Loucy (cell line): ENCODE results near the gene TEKT3.

Experiments
- H2AFZ ChIP-seq: fragments of 200-600 bp; sonication (generic); 2 replicates; pipeline ENCODE4 v1.6.0; 2016; ENCODE audit warnings: antibody characterized with exemption, mild to moderate bottlenecking, low read length, moderate library complexity
- H3F3A ChIP-seq: fragments of 200-600 bp; 2 replicates; pipeline ENCODE4 v1.6.0; 2016; ENCODE audit warnings: antibody characterized with exemption, low read depth, mild to moderate bottlenecking
- H3K27me3 ChIP-seq: fragments of 200-600 bp; sonication (generic); 2 replicates; pipeline ENCODE4 v1.6.1; 2014; ENCODE audit warnings: low read length, mild to moderate bottlenecking; ENCODE audit not compliant: insufficient read depth, poor library complexity, severe bottlenecking
- H3K36me3 ChIP-seq: fragments of 200-600 bp; sonication (generic); 2 replicates; pipeline ENCODE4 v1.6.1; 2016; ENCODE audit warnings: low read length; ENCODE audit not compliant: insufficient read depth
- H3K4me1 ChIP-seq: fragments of 200-600 bp; sonication (generic); 2 replicates; pipeline ENCODE4 v1.5.1; 2014; ENCODE audit warnings: low read length, mild to moderate bottlenecking; ENCODE audit not compliant: insufficient read depth, poor library complexity, severe bottlenecking
- H3K4me2 ChIP-seq: fragments of 200-600 bp; sonication (generic); 2 replicates; pipeline ENCODE4 v1.6.0; 2014; ENCODE audit warnings: antibody characterized with exemption, low read length, low read depth, mild to moderate bottlenecking; ENCODE audit not compliant: poor library complexity, severe bottlenecking
- H3K4me3 ChIP-seq: fragments of 200-600 bp; sonication (generic); 2 replicates; pipeline ENCODE4 v1.5.1; 2014; ENCODE audit warnings: low read length, mild to moderate bottlenecking, mixed read lengths; ENCODE audit not compliant: poor library complexity, severe bottlenecking
- H3K79me2 ChIP-seq: fragments of 200-600 bp; sonication (generic); 2 replicates; pipeline ENCODE4 v1.6.1; 2014; ENCODE audit warnings: low read length; ENCODE audit not compliant: insufficient read depth
- H3K9ac ChIP-seq: fragments of 200-600 bp; sonication (generic); 2 replicates; pipeline ENCODE4 v1.6.0; 2014; ENCODE audit warnings: mild to moderate bottlenecking, low read depth, low read length, moderate library complexity; ENCODE audit not compliant: poor library complexity, severe bottlenecking
- H3K9me2 ChIP-seq: fragments of 200-600 bp; sonication (generic); replicated peaks from 2 replicates; pipeline ENCODE4 v1.6.1; 2016; ENCODE audit warnings: low read depth, low read length, mixed read lengths
- H3K9me3 ChIP-seq: fragments of 200-600 bp; sonication (generic); 2 replicates; pipeline ENCODE4 v1.6.1; 2014; ENCODE audit warnings: mild to moderate bottlenecking, antibody characterized with exemption, low read length, low read depth; ENCODE audit not compliant: insufficient read depth
- H4K20me1 ChIP-seq: fragments of 200-600 bp; sonication (generic); 2 replicates; pipeline ENCODE4 v1.6.0; 2014; ENCODE audit warnings: antibody characterized with exemption, low read length, mild to moderate bottlenecking; ENCODE audit not compliant: insufficient read depth, poor library complexity, severe bottlenecking
- EZH2phosphoT487 ChIP-seq: fragments of 200-600 bp; IDR thresholded peaks from 2 replicates; pipeline ENCODE4 v1.6.1; 2018; ENCODE audit warnings: antibody characterized with exemption, mild to moderate bottlenecking, moderate library complexity, borderline replicate concordance
- TF ChIP-seq, protein P1 (sequence below): fragments of 200-600 bp; sonication (generic); conservative IDR thresholded peaks from 2 replicates; pipeline ENCODE4 v1.5.1; 2014; ENCODE audit warnings: mild to moderate bottlenecking, antibody characterized with exemption, low read length

The TEKT3 gene

DNA sequence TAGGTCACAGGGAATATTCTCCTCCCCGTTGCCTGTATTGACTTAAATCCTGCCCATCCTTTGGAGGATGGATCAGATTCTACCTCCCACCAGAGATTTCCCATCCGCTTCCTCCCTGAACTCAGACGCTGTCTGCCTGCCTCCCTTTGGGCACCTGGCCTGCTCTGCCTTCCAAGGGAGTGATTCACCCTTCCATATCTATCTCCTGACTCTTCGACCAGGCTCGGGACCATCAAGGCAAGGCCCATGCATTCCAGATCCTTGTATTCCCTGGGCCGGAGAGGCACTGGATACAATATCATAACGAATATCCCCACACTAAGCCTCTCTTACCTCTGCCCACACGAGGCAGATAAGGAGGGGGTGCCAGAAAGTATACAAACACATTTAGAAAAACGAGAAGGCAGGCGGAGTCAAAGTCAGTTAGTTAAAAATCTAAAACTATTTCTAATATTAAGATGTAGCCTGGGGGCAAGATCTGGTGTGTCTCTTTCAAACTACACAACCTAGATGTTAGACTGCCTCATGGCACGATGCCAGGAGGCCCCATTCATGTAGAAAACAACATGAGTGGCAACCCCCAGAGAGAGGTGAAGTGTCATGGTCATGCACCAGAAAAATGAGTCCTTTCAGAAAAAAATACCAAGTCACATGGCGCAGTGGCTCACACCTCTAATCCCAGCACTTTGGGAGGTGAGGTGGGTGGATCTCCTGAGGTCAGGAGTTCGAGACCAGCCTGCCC is 85.5 kb downstream of the TEKT3 start:
- H4K20me1 ChIP-seq = no peaks in the 10 kb centered on the region
- no peak overlapping the region for H3K4me2 ChIP-seq
- H3K36me3 ChIP-seq = no peaks in the 10 kb centered on the region

More for the DNA sequence above, 85.5 kb downstream of the TEKT3 start:
- H3K9me3 ChIP-seq = no peaks in the 10 kb centered on the region
- TF ChIP-seq, protein P1, sequence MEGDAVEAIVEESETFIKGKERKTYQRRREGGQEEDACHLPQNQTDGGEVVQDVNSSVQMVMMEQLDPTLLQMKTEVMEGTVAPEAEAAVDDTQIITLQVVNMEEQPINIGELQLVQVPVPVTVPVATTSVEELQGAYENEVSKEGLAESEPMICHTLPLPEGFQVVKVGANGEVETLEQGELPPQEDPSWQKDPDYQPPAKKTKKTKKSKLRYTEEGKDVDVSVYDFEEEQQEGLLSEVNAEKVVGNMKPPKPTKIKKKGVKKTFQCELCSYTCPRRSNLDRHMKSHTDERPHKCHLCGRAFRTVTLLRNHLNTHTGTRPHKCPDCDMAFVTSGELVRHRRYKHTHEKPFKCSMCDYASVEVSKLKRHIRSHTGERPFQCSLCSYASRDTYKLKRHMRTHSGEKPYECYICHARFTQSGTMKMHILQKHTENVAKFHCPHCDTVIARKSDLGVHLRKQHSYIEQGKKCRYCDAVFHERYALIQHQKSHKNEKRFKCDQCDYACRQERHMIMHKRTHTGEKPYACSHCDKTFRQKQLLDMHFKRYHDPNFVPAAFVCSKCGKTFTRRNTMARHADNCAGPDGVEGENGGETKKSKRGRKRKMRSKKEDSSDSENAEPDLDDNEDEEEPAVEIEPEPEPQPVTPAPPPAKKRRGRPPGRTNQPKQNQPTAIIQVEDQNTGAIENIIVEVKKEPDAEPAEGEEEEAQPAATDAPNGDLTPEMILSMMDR = no peak
- TF ChIP-seq EZH2phosphoT487 = no peak
- no peak overlapping the region for H3K4me3 ChIP-seq
- H2AFZ ChIP-seq = no peak overlapping the region
- no peaks in the 10 kb centered on the region for H3K27me3 ChIP-seq
- no peaks in the 10 kb centered on the region for H3K79me2 ChIP-seq
- no peaks in the 10 kb centered on the region for H3F3A ChIP-seq
- H3K9ac ChIP-seq = no peak overlapping the region
- H3K9me2 ChIP-seq = no peaks in the 10 kb centered on the region
- H3K4me1 ChIP-seq = peaks cover 26% of the 10 kb centered on the region
